Fibroblast of skin of left quadriceps (primary cell): ENCODE measurements around the gene CDH16.
A peak's percentile ranks its signal among the peaks of the same experiment; 100 is the strongest.
"Not testable (repeated sequence)": the region's sequence is repeated elsewhere in the genome, so short reads cannot be mapped to it uniquely, and the experiment has no call there.

Experiments
- DNase-seq, 2 experiments: peaks; one replicate each; pipeline ENCODE4 v3.0.0-alpha.2; 2013; ENCODE audit warnings: low read depth in 2 of 2

The CDH16 gene

DNA sequence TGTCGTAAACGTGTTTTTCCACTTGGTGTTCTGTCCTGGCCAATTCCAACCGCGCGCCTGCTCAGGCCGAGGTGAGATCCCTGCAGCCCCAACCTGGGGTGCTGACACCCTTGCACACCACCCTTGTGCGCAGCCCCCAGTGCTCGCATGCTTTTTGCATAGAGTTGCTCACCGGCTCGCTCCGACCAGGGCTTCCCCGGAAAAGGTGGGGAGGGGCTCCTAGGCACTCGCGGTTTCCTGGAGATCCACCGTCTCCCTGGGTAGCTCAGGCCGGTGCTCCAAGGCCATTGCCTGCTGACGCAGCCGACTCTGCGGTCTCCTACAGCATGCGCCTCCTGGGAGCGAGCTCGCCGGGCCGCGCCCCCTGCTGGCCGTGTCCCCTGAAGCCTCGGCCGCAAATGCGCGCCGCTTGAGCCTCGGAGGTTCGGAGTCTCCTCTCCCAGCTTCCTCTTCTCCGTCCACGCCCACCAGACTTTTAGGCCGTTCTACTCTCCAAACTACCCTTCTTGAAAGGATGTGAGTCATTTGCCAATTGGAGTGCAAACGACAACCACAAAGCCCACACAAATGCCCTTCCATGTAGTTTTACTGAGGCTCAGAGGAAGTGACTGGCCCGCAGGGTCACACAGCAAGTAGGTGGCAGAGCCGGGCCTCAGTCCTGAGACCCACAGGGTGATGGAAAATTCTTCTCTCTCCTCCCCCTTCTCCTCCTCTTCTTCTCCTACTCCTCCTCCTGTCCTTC, 45.6 kb downstream of the CDH16 start:
- peak; percentile 97 to 98 for DNase-seq

DNA sequence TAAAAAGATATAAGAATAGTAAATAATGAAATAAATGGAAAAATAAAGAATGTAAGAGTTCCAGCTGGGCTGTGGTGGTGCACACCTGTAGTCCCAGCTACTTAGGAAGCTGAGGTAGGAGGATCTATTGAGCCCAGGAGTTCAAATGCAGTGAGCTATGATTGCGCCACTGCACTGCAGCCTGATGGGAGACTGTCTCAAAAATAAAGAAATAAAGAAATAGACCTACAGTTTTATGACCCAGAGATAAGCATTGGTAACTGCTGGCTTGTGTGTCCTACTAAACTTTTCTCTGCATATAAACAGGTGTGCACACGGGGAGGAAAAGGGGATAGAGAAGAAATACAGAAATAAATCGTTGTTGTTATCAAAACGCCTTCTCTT, 46.1 kb downstream of the CDH16 start:
- no peak for DNase-seq

DNA sequence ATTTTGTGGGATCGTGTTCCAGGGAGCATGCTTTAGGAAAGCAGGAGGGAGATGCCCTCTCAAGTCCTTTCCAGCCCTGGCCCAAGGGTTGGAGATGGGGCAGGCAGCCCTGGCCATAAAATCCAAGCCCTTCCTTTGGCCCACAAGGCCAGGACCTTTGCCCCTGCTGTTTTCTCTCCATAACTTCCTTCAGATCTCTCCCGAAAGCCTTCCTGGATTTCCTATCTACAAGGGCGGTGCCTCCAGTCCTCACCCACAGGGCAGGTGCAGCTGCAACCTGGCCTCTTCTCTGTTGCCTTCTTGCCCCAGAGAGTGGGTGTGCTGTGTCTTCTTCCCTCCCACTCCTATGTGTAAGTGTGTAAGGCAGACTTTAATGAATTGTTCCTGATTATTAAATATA, 46.8 kb downstream of the CDH16 start:
- no peak for DNase-seq

DNA sequence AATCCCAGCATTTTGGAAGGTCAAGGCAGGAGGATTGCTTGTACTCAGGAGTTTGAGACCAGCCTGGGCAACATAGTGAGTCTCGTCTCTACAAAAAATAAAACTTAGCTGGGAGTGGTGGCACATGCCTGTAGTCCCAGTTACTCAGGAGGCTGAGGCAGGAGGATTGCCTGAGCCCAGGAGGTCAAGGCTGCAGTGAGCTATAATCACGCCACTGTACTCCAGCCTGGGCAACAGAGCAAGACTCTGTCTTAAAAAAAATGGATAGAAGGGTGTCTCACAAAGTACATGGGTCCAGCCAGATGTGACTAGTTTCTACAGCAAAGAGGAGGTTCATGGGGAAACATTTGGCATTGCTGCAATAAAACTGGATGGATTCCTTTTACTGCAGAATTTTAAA, 47.3 kb downstream of the CDH16 start:
- DNase-seq: not testable (repeated sequence)

DNA sequence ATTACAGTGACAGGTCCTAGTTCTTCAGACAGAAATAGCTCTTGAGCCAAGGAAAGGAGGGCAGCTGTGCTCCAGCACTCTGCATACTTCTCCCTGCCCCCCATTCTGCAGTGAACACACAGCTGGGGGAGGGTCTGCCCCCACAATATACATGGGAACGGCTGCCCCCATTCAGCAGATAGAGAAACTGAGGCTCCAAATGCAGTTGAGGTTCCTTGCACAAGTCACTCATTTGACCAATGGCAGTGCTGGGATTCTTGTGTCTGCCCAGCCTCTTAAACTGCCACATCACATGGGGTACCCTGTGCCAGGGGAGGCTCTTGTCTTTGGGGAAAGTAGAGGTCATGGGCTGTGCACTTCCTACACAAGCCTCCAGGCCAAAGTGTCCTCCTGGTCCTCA, 49.3 kb downstream of the CDH16 start:
- no peak for DNase-seq

DNA sequence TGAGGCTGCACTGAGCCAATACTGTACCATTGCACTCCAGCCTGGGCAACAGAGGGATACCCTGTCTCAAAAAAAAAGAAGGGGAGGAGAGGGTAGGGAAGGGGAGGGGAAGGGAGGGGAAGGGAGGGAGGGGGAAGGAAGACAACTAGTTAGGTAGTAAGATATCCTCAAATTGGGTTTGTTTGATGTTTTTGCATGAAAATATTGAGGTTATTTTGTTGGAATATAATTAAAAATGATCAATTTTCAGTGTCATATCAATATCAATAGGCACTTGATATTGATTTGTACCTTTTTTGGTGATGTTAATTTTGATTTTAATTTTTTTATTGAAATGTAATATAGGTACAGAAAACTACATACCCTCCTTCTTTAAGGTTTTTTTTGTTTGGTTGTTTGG, 55.0 kb downstream of the CDH16 start:
- no peak for DNase-seq

DNA sequence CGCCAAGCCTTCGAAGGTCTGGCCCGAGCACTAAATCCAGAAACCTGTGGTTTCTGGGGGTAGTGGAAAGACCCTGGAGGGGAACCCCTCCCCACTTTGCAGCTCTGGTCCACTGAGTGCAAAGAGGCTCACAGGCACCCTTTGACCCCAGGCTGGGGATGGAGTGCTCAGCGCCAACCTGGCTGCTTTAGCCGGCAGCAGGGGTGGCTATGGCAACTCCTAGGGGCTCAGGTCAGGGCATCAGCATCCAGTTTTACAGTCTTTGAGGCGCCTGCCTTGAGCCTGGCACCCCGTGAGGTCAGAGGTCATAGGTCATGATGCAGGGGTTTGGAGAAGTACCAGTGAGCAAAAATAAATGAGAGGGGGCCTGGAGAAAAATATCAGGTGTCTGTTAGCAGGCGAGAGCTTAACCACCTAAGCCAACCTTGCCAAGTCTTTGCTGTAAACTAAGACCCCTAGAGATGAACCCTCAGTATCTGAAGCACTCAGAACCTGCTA, 56.6 kb downstream of the CDH16 start:
- no peak for DNase-seq

DNA sequence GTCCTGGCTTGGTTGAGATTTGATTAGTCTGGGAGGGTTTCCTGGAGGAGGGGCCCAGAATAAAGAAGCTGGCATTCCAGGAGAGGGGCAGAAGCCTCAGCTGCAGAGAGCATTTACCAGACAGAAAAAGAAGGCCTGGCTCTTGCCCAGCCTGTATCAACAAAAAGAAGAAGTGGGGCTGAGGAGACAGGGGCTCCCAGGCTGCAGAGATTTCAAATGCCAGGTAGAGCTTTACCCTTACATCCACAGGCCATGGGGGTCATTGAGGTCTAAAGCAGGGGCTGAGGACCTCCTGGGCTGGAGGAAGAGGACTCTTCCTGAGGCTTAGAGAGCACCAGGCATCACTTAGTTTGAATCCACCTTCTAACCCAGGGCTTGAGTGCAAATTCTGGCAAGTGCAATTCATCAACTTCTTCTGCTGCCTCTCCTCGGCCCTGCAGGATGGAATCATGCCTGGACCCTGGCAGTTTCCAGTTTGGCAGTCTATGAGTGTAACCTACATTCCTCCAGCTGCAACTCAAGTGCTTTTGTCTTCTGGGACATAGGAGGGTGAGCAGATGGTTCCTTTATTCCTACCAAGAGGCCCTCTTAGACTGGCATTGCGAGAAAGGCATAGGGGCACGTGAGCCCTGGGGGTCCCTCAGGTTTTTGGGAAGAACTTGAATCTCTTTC, 59.2 kb downstream of the CDH16 start:
- no peak for DNase-seq

DNA sequence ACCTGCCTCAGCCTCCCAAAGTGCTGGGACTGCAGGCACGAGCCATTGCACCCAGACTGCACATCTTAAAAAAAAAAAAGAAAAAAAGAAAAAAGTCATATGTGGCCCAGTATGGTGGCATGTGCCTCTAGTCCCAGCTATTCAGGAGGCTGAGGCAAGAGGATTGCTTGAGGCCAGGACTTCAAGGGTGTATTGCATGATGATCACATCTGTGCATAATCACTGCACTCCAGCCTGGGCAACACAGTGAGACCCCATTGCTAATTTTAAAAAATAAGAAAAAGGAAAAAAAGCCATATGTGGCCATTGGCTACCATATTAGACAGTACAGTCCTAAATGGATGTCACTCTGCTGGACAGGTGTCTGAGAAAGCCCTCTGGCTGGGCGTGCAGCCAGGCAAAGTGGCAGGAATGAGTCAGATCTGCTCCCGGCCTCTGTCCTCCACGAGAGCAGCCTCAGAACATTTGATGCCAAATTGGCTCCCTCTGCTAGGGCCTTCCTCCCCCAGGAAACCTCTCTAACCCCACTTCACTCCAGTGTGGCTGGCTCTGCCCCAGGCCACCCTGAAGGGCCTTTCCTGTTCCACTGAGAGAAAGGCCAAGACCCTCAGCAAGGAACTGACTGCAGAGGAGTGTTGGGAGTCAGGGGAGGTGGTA, 59.8 kb downstream of the CDH16 start:
- DNase-seq: no peak
